K562 (cell line): Measurements from ENCODE around the gene LTB4R2. TPM values are rescaled to one million over a fixed set of nuclear protein-coding genes. Genes with fewer than 3 reads are reported as not detected.

Experiments used
- ATAC-seq: fragments of 200-7000 bp; cut with Tn5 transposase; 3 replicates; pipeline ENCODE4 v1.9.1; 2020; ENCODE audit warnings: moderate library complexity
- BruUV-seq: library from RNA; stranded (reverse); fragments of 400-500 nt; replicated peaks from 2 replicates; lab custom pipeline; 2021; lab: Mats Ljungman, UMichigan
- CTCF ChIA-PET: fragments of 300-600 bp; formaldehyde crosslinking; extraction: SDS; loops from one replicate; lab custom pipeline; 2021; ENCODE audit warnings: low intra/inter-chr PET ratio; lab: Yijun Ruan, JAX
- POLR2A ChIA-PET: fragments of 300-600, 350-650 bp; sonication (Branson Sonifier 250); formaldehyde crosslinking; extraction: SDS; loops from one replicate; lab custom pipeline; 2021; ENCODE audit warnings: antibody characterized with exemption, inconsistent platforms; lab: Yijun Ruan, JAX
- DNase-seq, 4 experiments: peaks; one replicate each; pipeline versions ENCODE4 v3.0.0 to v3.0.0-alpha.2; 2011 to 2018; ENCODE audit warnings: low spot score in 3 of 4, mixed read lengths in 3 of 4; ENCODE audit errors: extremely low read depth in 1 of 4
- FAIRE-seq: peaks from 2 replicates; lab custom pipeline; 2011; peaks lifted over from hg19 to GRCh38; lab: Jason Lieb, UNC
- H2AFZ ChIP-seq: 2 replicates; pipeline ENCODE4 v1.6.0; 2011; ENCODE audit warnings: low read depth, low read length, control low read depth, inconsistent platforms
- H3K27ac ChIP-seq: fragments of 200-600 bp; 3 replicates; pipeline ENCODE4 v1.8.0; 2011; ENCODE audit warnings: low read depth, mild to moderate bottlenecking, control low read depth, inconsistent platforms, low read length, moderate library complexity, mixed read lengths; ENCODE audit errors: extremely low read depth
- H3K27me3 ChIP-seq, 2 experiments: fragments of 300-600 bp in 1 of 2; 2 replicates in 1 of 2; 3 replicates in 1 of 2; pipeline versions ENCODE4 v1.6.0 to v1.8.0; 2011; ENCODE audit warnings: inconsistent platforms in 2 of 2, low read length in 2 of 2, mild to moderate bottlenecking in 1 of 2, mixed read lengths in 1 of 2, moderate library complexity in 1 of 2; ENCODE audit not compliant: control insufficient read depth in 2 of 2, insufficient read depth in 2 of 2
- H3K36me3 ChIP-seq: fragments of 300-600 bp; 3 replicates; pipeline ENCODE4 v1.8.0; 2011; ENCODE audit warnings: mild to moderate bottlenecking, low read length, inconsistent platforms; ENCODE audit not compliant: control insufficient read depth, insufficient read depth
- H3K4me1 ChIP-seq, 2 experiments: fragments of 200-600 bp in 1 of 2; replicated peaks in 1 of 2; 2 replicates in 1 of 2; 3 replicates in 1 of 2; pipeline versions ENCODE4 v1.5.1 to v1.8.0; 2011; ENCODE audit warnings: inconsistent platforms in 2 of 2, low read length in 2 of 2, mild to moderate bottlenecking in 1 of 2, mixed read lengths in 1 of 2, moderate library complexity in 1 of 2; ENCODE audit not compliant: control insufficient read depth in 2 of 2, insufficient read depth in 2 of 2
- H3K4me2 ChIP-seq: 2 replicates; pipeline ENCODE4 v1.6.1; 2011; ENCODE audit warnings: low read length, control low read depth, inconsistent platforms, mixed read lengths; ENCODE audit not compliant: insufficient read depth
- H3K4me3 ChIP-seq: fragments of 200-600 bp; sonication (generic), shearing (Covaris generic); 2 replicates; pipeline ENCODE4 v1.5.1; 2016; ENCODE audit warnings: control low read depth, inconsistent platforms
- H3K79me2 ChIP-seq: fragments of 200-600 bp; 3 replicates; pipeline ENCODE4 v1.8.0; 2011; ENCODE audit warnings: low read length, inconsistent platforms; ENCODE audit not compliant: control insufficient read depth, insufficient read depth
- H3K9ac ChIP-seq, 2 experiments: 2 replicates each; pipeline versions ENCODE4 v1.6.0 to v1.6.1; 2011; ENCODE audit warnings: low read depth in 2 of 2, low read length in 2 of 2, control low read depth in 1 of 2, inconsistent platforms in 1 of 2, mild to moderate bottlenecking in 1 of 2, mixed read lengths in 1 of 2; ENCODE audit not compliant: insufficient read depth in 1 of 2
- H3K9me1 ChIP-seq: one replicate; pipeline ENCODE4 v1.6.0; 2011; ENCODE audit warnings: inconsistent platforms, mild to moderate bottlenecking, low read length, moderate library complexity; ENCODE audit not compliant: control insufficient read depth, insufficient read depth
- H3K9me3 ChIP-seq: replicated peaks from 2 replicates; pipeline ENCODE4 v1.5.1; 2011; ENCODE audit warnings: low read depth, low read length, inconsistent platforms; ENCODE audit not compliant: control insufficient read depth, insufficient read depth
- H4K20me1 ChIP-seq: replicated peaks from 2 replicates; pipeline ENCODE4 v1.6.1; 2011; ENCODE audit warnings: low read length, inconsistent platforms, mixed read lengths; ENCODE audit not compliant: control insufficient read depth, insufficient read depth
- ADNP ChIP-seq: fragments of 200-800 bp; sonication (Bioruptor generic); IDR thresholded peaks from 2 replicates; pipeline ENCODE4 v1.6.1; 2016; ENCODE audit warnings: missing genetic modification characterization, missing compliant biosample characterization
- CBFA2T3 ChIP-seq: fragments of 450-650 bp; IDR thresholded peaks from 2 replicates; pipeline ENCODE4 v1.6.1; 2017
- CBX2 ChIP-seq: fragments of 200-600 bp; sonication (generic); IDR thresholded peaks from one replicate; pipeline ENCODE4 v1.6.1; 2012; ENCODE audit warnings: mild to moderate bottlenecking, low read length, inconsistent platforms; ENCODE audit not compliant: insufficient read depth, poor library complexity, severe bottlenecking
- CHD2 ChIP-seq: IDR thresholded peaks from 2 replicates; pipeline ENCODE4 v1.6.1; 2011; ENCODE audit warnings: low read depth, low read length
- DEAF1 ChIP-seq: fragments of 450-650 bp; formaldehyde crosslinking; IDR thresholded peaks from 2 replicates; pipeline ENCODE4 v1.4.0; 2020; ENCODE audit warnings: mild to moderate bottlenecking, moderate library complexity
- EGR1 ChIP-seq: fragments of 450-650 bp; conservative IDR thresholded peaks from 2 replicates; pipeline ENCODE4 v1.6.1; 2017; ENCODE audit warnings: mild to moderate bottlenecking
- HBP1 ChIP-seq: fragments of 450-650 bp; formaldehyde crosslinking; IDR thresholded peaks from 2 replicates; pipeline ENCODE4 v1.4.0; 2022; ENCODE audit warnings: missing genetic modification characterization
- JUND ChIP-seq, 2 experiments: IDR thresholded peaks; 2 replicates in 1 of 2; 3 replicates in 1 of 2; pipeline ENCODE4 v1.6.1; 2011; ENCODE audit warnings: borderline replicate concordance in 2 of 2, low read depth in 2 of 2, low read length in 2 of 2, improper control_type of control experiment in 1 of 2, missing biosample characterization in 1 of 2, missing genetic modification characterization in 1 of 2, missing genetic modification reagents in 1 of 2
- LARP7 ChIP-seq: fragments of 450-650 bp; IDR thresholded peaks from 2 replicates; pipeline ENCODE4 v1.6.1; 2016
- MED1 ChIP-seq: sonication (generic); formaldehyde crosslinking; IDR thresholded peaks from 2 replicates; pipeline ENCODE4 v1.8.1; 2023; ENCODE audit warnings: missing genetic modification reagents, borderline replicate concordance
- PREB ChIP-seq: sonication (generic); formaldehyde crosslinking; IDR thresholded peaks from 2 replicates; pipeline ENCODE4 v1.8.1; 2023; ENCODE audit warnings: mild to moderate bottlenecking, missing genetic modification reagents
- TCF3 ChIP-seq: sonication (generic); formaldehyde crosslinking; IDR thresholded peaks from 2 replicates; pipeline ENCODE4 v1.4.0; 2020; ENCODE audit warnings: mild to moderate bottlenecking, missing genetic modification reagents
- ZNF280B ChIP-seq: fragments of 250-450 bp; sonication (Bioruptor Pico); IDR thresholded peaks from 2 replicates; pipeline ENCODE4 v1.5.1; 2021; ENCODE audit warnings: mild to moderate bottlenecking
- ZNF561 ChIP-seq: fragments of 450-650 bp; formaldehyde crosslinking; conservative IDR thresholded peaks from 2 replicates; pipeline ENCODE4 v1.4.0; 2020; ENCODE audit warnings: mild to moderate bottlenecking, moderate library complexity
- ZNF655 ChIP-seq: fragments of 250-450 bp; sonication (Bioruptor Pico); IDR thresholded peaks from 2 replicates; pipeline ENCODE4 v1.5.0; 2021
- WGBS: fragments of 100-300 bp; shearing (Covaris generic); methylation state at CpG from one replicate; pipeline ENCODE4 v1.1.6; 2016; ENCODE audit warnings: low coverage, mixed read lengths; ENCODE audit not compliant: insufficient coverage; ENCODE audit errors: missing lambda C conversion rate; 5-methylcytosine and 5-hydroxymethylcytosine counted together
- in situ Hi-C: fragments of 300-500 bp; cut with MboI; formaldehyde crosslinking; loops from 4 replicates; pipeline ENCODE4 v1.15.0; 2018; ENCODE audit warnings: inconsistent platforms, mixed read lengths
- intact Hi-C: fragments of 100-400 bp; cut with micrococcal nuclease; formaldehyde crosslinking; loops from 2 replicates; pipeline ENCODE4 v1.14.2; 2022
- polyA plus RNA-seq, 8 experiments: library from polyadenylated mRNA; depleted of rRNA in 4 of 8; stranded (reverse) in 5 of 8; unstranded in 3 of 8; fragments of >200 nt; fragmentation: Nextera tagmentation in 2 of 8; fragmentation: Illumina TruSeq in 1 of 8; extraction: Ambion mirVana in 2 of 8; extraction: Trizol in 1 of 8; gene quantifications; 2 replicates each; pipeline versions ENCODE4 v1.2.1 to v1.2.3, GENCODE V29; 2011 to 2014; ENCODE audit warnings: inconsistent platforms in 1 of 8, missing spikeins in 1 of 8
- total RNA-seq, 7 experiments: library from RNA; depleted of rRNA in 6 of 7; stranded (reverse); fragments of >200 nt in 6 of 7; fragmentation: Illumina TruSeq in 2 of 7; extraction: Trizol in 2 of 7; gene quantifications; 2 replicates each; pipeline versions ENCODE4 v1.2.1 to v1.2.3, GENCODE V29; 2011 to 2021; ENCODE audit warnings: low replicate concordance in 1 of 7

The LTB4R2 gene
- total and polyA plus RNA-seq, 9 of the 15 experiments (the other 6 are each of a cell fraction or from before 2014, with no cell fraction given): 0.03 to 11.6 (median 2.8) TPM; not detected in 1

GRCh38 chr14:24261256-24261968, 48.5 kb upstream of the LTB4R2 start:
- no peak for FAIRE-seq
- H2AFZ ChIP-seq: no peak overlapping the region
- in situ Hi-C loops: no loop called here
- no peak for TF ChIP-seq JUND (IDR thresholded peaks at IDR 0.05; ENCODE audit: borderline replicate concordance, low read depth, low read length)
- no peak for TF ChIP-seq JUND (tag; IDR thresholded peaks at IDR 0.05; ENCODE audit: borderline replicate concordance, low read depth, low read length)
- no peak for TF ChIP-seq DEAF1 (CRISPR knock-in tag)
- no peak for TF ChIP-seq TCF3
- no peak for TF ChIP-seq ZNF280B (CRISPR knock-in tag)
- TF ChIP-seq PREB: no peak
- TF ChIP-seq MED1: no peak
- no peak for TF ChIP-seq EGR1
- no peak for TF ChIP-seq HBP1 (CRISPR knock-in tag)
- TF ChIP-seq ZNF655 (CRISPR knock-in tag): no peak
- no peak for TF ChIP-seq ZNF561 (CRISPR knock-in tag)
- no peak for TF ChIP-seq LARP7
- no peak for TF ChIP-seq CBX2
- no peak for TF ChIP-seq CBFA2T3
- no peak for TF ChIP-seq CHD2
- no peak for TF ChIP-seq ADNP (tag)

More at GRCh38 chr14:24261256-24261968, 48.5 kb upstream of the LTB4R2 start:
- H3K9ac ChIP-seq: no peak overlapping the region
- intact Hi-C loops: no loop called here
- H3K4me2 ChIP-seq: no peak overlapping the region
- 55% methylated on average over 19 of the region's 20 CpGs for WGBS
- BruUV-seq: no TSS peak
- no peaks in the 10 kb centered on the region for H3K36me3 ChIP-seq
- DNase-seq (no peak), ATAC-seq (no peak)
- CTCF ChIA-PET: no interaction called here
- peaks cover 12 to 56% of the 10 kb centered on the region in 2 experiments; a peak in 4 of 5 replicates for H3K4me1 ChIP-seq
- H4K20me1 ChIP-seq: no peaks in the 10 kb centered on the region
- H3K79me2 ChIP-seq: no peaks in the 10 kb centered on the region
- no peaks in the 10 kb centered on the region for H3K9me3 ChIP-seq
- no peak overlapping the region for H3K4me3 ChIP-seq
- POLR2A ChIA-PET: interaction anchor here (0.6 to 1.6 kb wide), 4 partner anchors 8 to 180 kb away, joined by 3 to 4 read pairs (median 4); no protein-coding TSS in a partner anchor
- H3K9me1 ChIP-seq: no peaks in the 10 kb centered on the region
- H3K27ac ChIP-seq: no peak overlapping the region
- H3K27me3 ChIP-seq: no peaks in the 10 kb centered on the region
